ENCODE results near the gene EXOC6B.

EXOC6B gene

GRCh38 chr2:72271276-72271614 lies 554.6 kb downstream of the EXOC6B start:
- no peak overlapping the region for H3K4me2 ChIP-seq (ENCODE audit: insufficient read depth, low read length, poor library complexity, severe bottlenecking)
- H3K27ac ChIP-seq (replicated peaks; ENCODE audit: low read length): no peak overlapping the region
- no peak overlapping the region for H3K4ac ChIP-seq (ENCODE audit: low read length)
- H3K23ac ChIP-seq (ENCODE audit: low read depth, low read length, poor library complexity): no peak overlapping the region
- no peaks in the 10 kb centered on the region for H3K36me3 ChIP-seq (replicated peaks in 1 of 2; ENCODE audit: control insufficient read depth in 2 of 2, insufficient read depth in 2 of 2, low read length in 2 of 2)
- no peak overlapping the region for H4K91ac ChIP-seq (ENCODE audit: low read depth, low read length, poor library complexity)
- no peaks in the 10 kb centered on the region for H3K9me3 ChIP-seq (replicated peaks in 1 of 2; ENCODE audit: control insufficient read depth in 2 of 2, insufficient read depth in 1 of 2, low read depth in 1 of 2, low read length in 2 of 2)
- no peak overlapping the region for H3K9ac ChIP-seq (ENCODE audit: low read depth, low read length, poor library complexity)
- H2AK5ac ChIP-seq (ENCODE audit: low read depth, low read length): no peak overlapping the region
- H3K4me1 ChIP-seq (ENCODE audit: control insufficient read depth in 2 of 2, insufficient read depth in 1 of 2, low read depth in 1 of 2, low read length in 2 of 2): peaks cover 0 to 2% of the 10 kb centered on the region in 2 donors
- H3K4me3 ChIP-seq (ENCODE audit: low read length in 2 of 2): no peak overlapping the region
- no peak for DNase-seq (ENCODE audit: low spot score)
- H3K79me1 ChIP-seq (ENCODE audit: low read depth, low read length): no peaks in the 10 kb centered on the region
- no peak overlapping the region for H3K14ac ChIP-seq (ENCODE audit: low read length)
- H3K18ac ChIP-seq (ENCODE audit: low read length): no peak overlapping the region
- no peak overlapping the region for H2AFZ ChIP-seq (ENCODE audit: low read length)
- H3K27me3 ChIP-seq (ENCODE audit: control insufficient read depth in 3 of 3, insufficient read depth in 3 of 3, low read depth in 1 of 3, low read length in 3 of 3): no peaks in the 10 kb centered on the region
- H2BK12ac ChIP-seq (ENCODE audit: low read length): no peak overlapping the region
- WGBS, 2 donors (ENCODE audit: extremely low coverage in 2 of 2, insufficient read length in 2 of 2, insufficient replicate concordance in 1 of 2): no CpG with 5 or more reads among the region's 1 CpG
- H2BK15ac ChIP-seq (ENCODE audit: low read length): no peak overlapping the region
- no peak overlapping the region for H4K8ac ChIP-seq (ENCODE audit: low read depth, low read length)
- H2BK120ac ChIP-seq (ENCODE audit: low read depth, low read length): no peak overlapping the region
- no peak overlapping the region for H2BK5ac ChIP-seq (ENCODE audit: low read length)

GRCh38 chr2:72270556-72271275 lies 555.1 kb downstream of the EXOC6B start:
- no peak overlapping the region for H3K23ac ChIP-seq (ENCODE audit: low read depth, low read length, poor library complexity)
- no peak overlapping the region for H2AFZ ChIP-seq (ENCODE audit: low read length)
- H3K27ac ChIP-seq (replicated peaks; ENCODE audit: low read length): no peak overlapping the region
- no peak overlapping the region for H3K18ac ChIP-seq (ENCODE audit: low read length)
- no peak overlapping the region for H3K4me3 ChIP-seq (ENCODE audit: low read length in 2 of 2)
- peaks cover 0 to 2% of the 10 kb centered on the region in 2 donors for H3K4me1 ChIP-seq (ENCODE audit: control insufficient read depth in 2 of 2, insufficient read depth in 1 of 2, low read depth in 1 of 2, low read length in 2 of 2)
- no peak overlapping the region for H3K4ac ChIP-seq (ENCODE audit: low read length)
- H3K27me3 ChIP-seq (ENCODE audit: control insufficient read depth in 3 of 3, insufficient read depth in 3 of 3, low read depth in 1 of 3, low read length in 3 of 3): no peaks in the 10 kb centered on the region
- no peak overlapping the region for H3K4me2 ChIP-seq (ENCODE audit: insufficient read depth, low read length, poor library complexity, severe bottlenecking)
- H3K9ac ChIP-seq (ENCODE audit: low read depth, low read length, poor library complexity): no peak overlapping the region
- no peaks in the 10 kb centered on the region for H3K79me1 ChIP-seq (ENCODE audit: low read depth, low read length)
- H2AK5ac ChIP-seq (ENCODE audit: low read depth, low read length): no peak overlapping the region
- H3K9me3 ChIP-seq (replicated peaks in 1 of 2; ENCODE audit: control insufficient read depth in 2 of 2, insufficient read depth in 1 of 2, low read depth in 1 of 2, low read length in 2 of 2): no peaks in the 10 kb centered on the region
- no peak for DNase-seq (ENCODE audit: low spot score)
- no peaks in the 10 kb centered on the region for H3K36me3 ChIP-seq (replicated peaks in 1 of 2; ENCODE audit: control insufficient read depth in 2 of 2, insufficient read depth in 2 of 2, low read length in 2 of 2)
- H4K8ac ChIP-seq (ENCODE audit: low read depth, low read length): no peak overlapping the region
- WGBS, 2 donors (ENCODE audit: extremely low coverage in 2 of 2, insufficient read length in 2 of 2, insufficient replicate concordance in 1 of 2): no CpG with 5 or more reads among the region's 1 CpG
- H4K91ac ChIP-seq (ENCODE audit: low read depth, low read length, poor library complexity): no peak overlapping the region
- no peak overlapping the region for H2BK12ac ChIP-seq (ENCODE audit: low read length)
- H3K14ac ChIP-seq (ENCODE audit: low read length): no peak overlapping the region
- no peak overlapping the region for H2BK120ac ChIP-seq (ENCODE audit: low read depth, low read length)
- H2BK15ac ChIP-seq (ENCODE audit: low read length): no peak overlapping the region
- no peak overlapping the region for H2BK5ac ChIP-seq (ENCODE audit: low read length)

- Histone ChIP-seq H3K4me2 (ENCODE audit: insufficient read depth, low read length, poor library complexity, severe bottlenecking) (no peak overlapping the region), H3K36me3 (replicated peaks in 1 of 2; ENCODE audit: control insufficient read depth in 2 of 2, insufficient read depth in 2 of 2, low read length in 2 of 2) (no peaks in the 10 kb centered on the region), H2BK15ac (ENCODE audit: low read length) (no peak overlapping the region), H4K8ac (ENCODE audit: low read depth, low read length) (no peak overlapping the region), H2BK120ac (ENCODE audit: low read depth, low read length) (no peak overlapping the region), H3K14ac (ENCODE audit: low read length) (no peak overlapping the region), H4K91ac (ENCODE audit: low read depth, low read length, poor library complexity) (no peak overlapping the region), H2AK5ac (ENCODE audit: low read depth, low read length) (no peak overlapping the region), H3K4me1 (ENCODE audit: control insufficient read depth in 2 of 2, insufficient read depth in 1 of 2, low read depth in 1 of 2, low read length in 2 of 2) (no peaks in the 10 kb centered on the region), H3K79me1 (ENCODE audit: low read depth, low read length) (no peaks in the 10 kb centered on the region), H3K23ac (ENCODE audit: low read depth, low read length, poor library complexity) (no peak overlapping the region), H2BK5ac (ENCODE audit: low read length) (no peak overlapping the region), H3K4ac (ENCODE audit: low read length) (no peak overlapping the region), H3K27ac (replicated peaks; ENCODE audit: low read length) (no peak overlapping the region), H3K27me3 (ENCODE audit: control insufficient read depth in 3 of 3, insufficient read depth in 3 of 3, low read depth in 1 of 3, low read length in 3 of 3) (no peaks in the 10 kb centered on the region), H3K9me3 (replicated peaks in 1 of 2; ENCODE audit: control insufficient read depth in 2 of 2, insufficient read depth in 1 of 2, low read depth in 1 of 2, low read length in 2 of 2) (no peaks in the 10 kb centered on the region), H3K18ac (ENCODE audit: low read length) (no peak overlapping the region), H3K9ac (ENCODE audit: low read depth, low read length, poor library complexity) (no peak overlapping the region), H2BK12ac (ENCODE audit: low read length) (no peak overlapping the region), H3K4me3 (ENCODE audit: low read length in 2 of 2) (no peak overlapping the region), H2AFZ (ENCODE audit: low read length) (no peak overlapping the region)
- DNase-seq (ENCODE audit: low spot score): no peak
These were observed 562.1 kb downstream of the EXOC6B start for GRCh38 chr2:72263776-72264060.

- Histone ChIP-seq H3K4me1 (ENCODE audit: control insufficient read depth in 2 of 2, insufficient read depth in 1 of 2, low read depth in 1 of 2, low read length in 2 of 2) (no peaks in the 10 kb centered on the region), H3K27me3 (ENCODE audit: control insufficient read depth in 3 of 3, insufficient read depth in 3 of 3, low read depth in 1 of 3, low read length in 3 of 3) (no peaks in the 10 kb centered on the region), H3K36me3 (replicated peaks in 1 of 2; ENCODE audit: control insufficient read depth in 2 of 2, insufficient read depth in 2 of 2, low read length in 2 of 2) (no peaks in the 10 kb centered on the region), H2BK15ac (ENCODE audit: low read length) (no peak overlapping the region), H3K4me3 (ENCODE audit: low read length in 2 of 2) (no peak overlapping the region), H3K18ac (ENCODE audit: low read length) (no peak overlapping the region), H2AK5ac (ENCODE audit: low read depth, low read length) (no peak overlapping the region), H4K8ac (ENCODE audit: low read depth, low read length) (no peak overlapping the region), H3K4ac (ENCODE audit: low read length) (no peak overlapping the region), H3K9me3 (replicated peaks in 1 of 2; ENCODE audit: control insufficient read depth in 2 of 2, insufficient read depth in 1 of 2, low read depth in 1 of 2, low read length in 2 of 2) (no peaks in the 10 kb centered on the region), H2BK5ac (ENCODE audit: low read length) (no peak overlapping the region), H2BK120ac (ENCODE audit: low read depth, low read length) (no peak overlapping the region), H3K9ac (ENCODE audit: low read depth, low read length, poor library complexity) (no peak overlapping the region), H3K14ac (ENCODE audit: low read length) (no peak overlapping the region), H3K79me1 (ENCODE audit: low read depth, low read length) (no peaks in the 10 kb centered on the region), H2BK12ac (ENCODE audit: low read length) (no peak overlapping the region), H4K91ac (ENCODE audit: low read depth, low read length, poor library complexity) (no peak overlapping the region), H3K27ac (replicated peaks; ENCODE audit: low read length) (no peak overlapping the region), H3K23ac (ENCODE audit: low read depth, low read length, poor library complexity) (no peak overlapping the region), H3K4me2 (ENCODE audit: insufficient read depth, low read length, poor library complexity, severe bottlenecking) (no peak overlapping the region), H2AFZ (ENCODE audit: low read length) (no peak overlapping the region)
- no peak for DNase-seq (ENCODE audit: low spot score)
- no CpG with 5 or more reads among the region's 4 CpGs for WGBS, 2 donors (ENCODE audit: extremely low coverage in 2 of 2, insufficient read length in 2 of 2, insufficient replicate concordance in 1 of 2)
These were observed 562.6 kb downstream of the EXOC6B start for GRCh38 chr2:72263043-72263775.

Measured in neuronal stem cell (in vitro differentiated cells).